Measurements from ENCODE around the gene ZNF668.

- no peak for TF ChIP-seq PATZ1 (CRISPR knock-in tag; IDR thresholded peaks at IDR 0.05; ENCODE audit: borderline replicate concordance)
- TF ChIP-seq ZFP3 (CRISPR knock-in tag; IDR thresholded peaks at IDR 0.05) = no peak
- TF ChIP-seq PPARA (CRISPR knock-in tag; IDR thresholded peaks at IDR 0.05; ENCODE audit: borderline replicate concordance) = no peak
- no peak for TF ChIP-seq ZFP30 (CRISPR knock-in tag; IDR thresholded peaks at IDR 0.05)
- TF ChIP-seq RARB (CRISPR knock-in tag; IDR thresholded peaks at IDR 0.05) = no peak
- TF ChIP-seq ARNTL (CRISPR knock-in tag; IDR thresholded peaks at IDR 0.05; ENCODE audit: borderline replicate concordance, low read depth) = no peak
- TF ChIP-seq ZNF70 (CRISPR knock-in tag; IDR thresholded peaks at IDR 0.05) = no peak
- no peak for TF ChIP-seq TOX (CRISPR knock-in tag; IDR thresholded peaks at IDR 0.05; ENCODE audit: borderline replicate concordance)
- TF ChIP-seq SNAI2 (CRISPR knock-in tag; IDR thresholded peaks at IDR 0.05) = no peak
Measured at GRCh38 chr16:31109622-31110021, 35.6 kb upstream of the ZNF668 start.
